ACHN (cell line): ENCODE measurements around the gene KCNQ1OT1.

Experiments
- DNase-seq: peaks from one replicate; pipeline ENCODE4 v3.0.0-alpha.2; 2015
- in situ Hi-C: cut with HindIII; loops from 2 replicates; pipeline ENCODE4 v1.10.0; 2017; ENCODE audit warnings: low sequenced_read_pairs, low pct_ligation_motif_present, low pct_unique_long_range_greater_than_20kb

Gene KCNQ1OT1

GRCh38 chr11:2725368-2726300 lies 25.8 kb upstream of the KCNQ1OT1 start:
- DNase-seq: no peak
- in situ Hi-C loops: no loop called here

DNA sequence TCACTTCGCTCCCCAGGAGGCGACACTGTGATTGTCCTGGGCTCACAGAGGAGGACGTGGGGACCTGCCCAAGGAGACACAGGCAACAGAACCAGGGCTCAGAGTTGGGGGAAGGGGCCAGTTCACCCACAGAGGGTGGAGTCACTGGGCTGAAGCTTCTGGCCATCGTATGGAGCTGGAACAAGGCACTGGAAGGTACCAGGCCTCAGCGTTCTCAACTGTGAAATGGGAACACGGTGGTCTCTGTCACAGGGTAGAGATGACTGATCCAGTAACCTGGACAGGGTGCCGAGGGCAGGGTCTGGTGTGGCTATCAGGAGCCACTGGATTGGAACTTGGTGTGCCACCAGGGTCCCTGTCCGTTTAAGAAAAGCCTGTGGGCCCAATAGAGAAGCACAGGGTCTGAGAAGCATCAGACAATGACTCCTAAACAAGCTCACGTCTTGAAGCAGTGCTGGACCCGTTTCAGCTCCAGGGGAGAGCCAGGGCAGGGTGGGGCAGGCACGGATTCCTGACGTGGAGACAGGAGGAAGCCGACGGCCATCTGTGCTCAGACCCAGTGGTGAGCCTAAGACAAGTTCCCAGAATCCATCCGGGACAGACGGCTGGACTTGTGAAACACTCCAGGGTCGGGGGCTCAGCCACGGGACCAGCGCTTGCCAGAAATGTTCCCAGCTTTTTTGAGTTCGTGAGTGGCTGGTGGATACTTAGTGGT lies 25.0 kb upstream of the KCNQ1OT1 start:
- in situ Hi-C loops: no loop called here
- no peak for DNase-seq

GRCh38 chr11:2724104-2724503 lies 24.3 kb upstream of the KCNQ1OT1 start:
- in situ Hi-C loops: no loop called here

DNA sequence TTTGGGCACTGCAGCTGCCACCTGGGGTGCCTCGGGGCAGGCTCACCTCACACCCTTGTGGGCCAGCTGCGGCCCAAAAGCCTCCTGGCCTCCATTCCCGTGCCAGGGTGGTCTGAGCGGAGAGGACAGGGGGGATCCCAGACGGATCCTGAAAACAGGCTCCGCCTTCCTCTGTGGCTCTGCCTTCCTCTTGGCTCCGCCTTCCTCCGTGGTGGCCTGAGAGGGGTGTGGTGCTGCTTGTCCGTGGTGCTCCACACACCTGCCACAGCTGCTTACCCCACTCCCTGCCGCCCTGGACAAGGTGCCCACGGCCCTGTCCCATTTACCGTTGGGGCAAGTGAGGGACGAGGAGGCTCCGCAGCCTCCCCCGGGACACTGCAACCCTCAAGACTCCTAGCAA lies 23.2 kb upstream of the KCNQ1OT1 start:
- in situ Hi-C loops: no loop called here
- no peak for DNase-seq

More at GRCh38 chr11:2724104-2724503, 24.3 kb upstream of the KCNQ1OT1 start:
- DNase-seq: no peak

GRCh38 chr11:2721210-2721916 lies 21.6 kb upstream of the KCNQ1OT1 start:
- in situ Hi-C loops: no loop called here

GRCh38 chr11:2719831-2720590 lies 20.2 kb upstream of the KCNQ1OT1 start:
- no peak for DNase-seq
- in situ Hi-C loops: no loop called here

More at GRCh38 chr11:2721210-2721916, 21.6 kb upstream of the KCNQ1OT1 start:
- no peak for DNase-seq

GRCh38 chr11:2718817-2719438 lies 19.1 kb upstream of the KCNQ1OT1 start:
- in situ Hi-C loops: no loop called here

GRCh38 chr11:2717561-2718325 lies 17.9 kb upstream of the KCNQ1OT1 start:
- in situ Hi-C loops: no loop called here
- DNase-seq: no peak

More at GRCh38 chr11:2718817-2719438, 19.1 kb upstream of the KCNQ1OT1 start:
- no peak for DNase-seq

DNA sequence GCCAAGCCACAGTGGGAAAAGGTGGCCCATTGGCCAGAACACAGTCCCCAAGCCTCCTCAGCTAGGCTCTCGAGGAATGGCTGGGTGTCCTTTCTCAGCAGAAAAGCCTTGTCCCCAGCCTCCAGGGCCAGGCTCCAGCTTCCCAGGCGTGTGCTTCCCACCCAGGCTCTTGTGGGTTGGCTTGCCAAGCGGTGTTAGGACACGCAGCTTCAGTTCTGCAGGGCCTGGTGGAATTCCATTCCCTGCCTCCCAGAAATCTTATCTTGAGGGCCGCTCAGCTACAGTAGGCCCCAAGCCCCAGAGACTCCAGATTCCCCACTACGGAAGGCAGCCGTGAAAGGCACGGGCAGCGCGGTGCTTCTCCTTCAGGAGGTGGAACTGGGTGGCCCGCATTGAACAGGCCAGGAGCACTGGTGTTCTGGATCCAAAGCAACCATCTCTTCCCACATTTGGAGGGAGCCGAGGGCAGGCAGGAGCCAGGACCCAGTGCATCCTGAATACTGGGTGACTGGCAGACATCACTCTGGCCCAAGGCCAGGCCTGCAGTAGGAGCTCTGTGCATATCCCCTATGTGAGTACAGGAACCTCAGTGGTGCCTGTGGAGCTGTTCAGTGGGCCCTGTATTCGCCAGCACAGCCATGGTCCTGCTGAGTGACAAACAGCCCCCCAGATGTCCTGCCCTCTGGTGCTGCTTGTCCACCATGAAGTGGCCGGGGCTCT lies 16.7 kb upstream of the KCNQ1OT1 start:
- in situ Hi-C loops: no loop called here
- DNase-seq: no peak

- in situ Hi-C loops: no loop called here
- DNase-seq: no peak
Measured at GRCh38 chr11:2715716-2716350, 16.0 kb upstream of the KCNQ1OT1 start.

GRCh38 chr11:2714871-2715270 lies 15.1 kb upstream of the KCNQ1OT1 start:
- in situ Hi-C loops: no loop called here
- no peak for DNase-seq

GRCh38 chr11:2714463-2714800 lies 14.6 kb upstream of the KCNQ1OT1 start:
- DNase-seq: no peak
- in situ Hi-C loops: no loop called here

DNA sequence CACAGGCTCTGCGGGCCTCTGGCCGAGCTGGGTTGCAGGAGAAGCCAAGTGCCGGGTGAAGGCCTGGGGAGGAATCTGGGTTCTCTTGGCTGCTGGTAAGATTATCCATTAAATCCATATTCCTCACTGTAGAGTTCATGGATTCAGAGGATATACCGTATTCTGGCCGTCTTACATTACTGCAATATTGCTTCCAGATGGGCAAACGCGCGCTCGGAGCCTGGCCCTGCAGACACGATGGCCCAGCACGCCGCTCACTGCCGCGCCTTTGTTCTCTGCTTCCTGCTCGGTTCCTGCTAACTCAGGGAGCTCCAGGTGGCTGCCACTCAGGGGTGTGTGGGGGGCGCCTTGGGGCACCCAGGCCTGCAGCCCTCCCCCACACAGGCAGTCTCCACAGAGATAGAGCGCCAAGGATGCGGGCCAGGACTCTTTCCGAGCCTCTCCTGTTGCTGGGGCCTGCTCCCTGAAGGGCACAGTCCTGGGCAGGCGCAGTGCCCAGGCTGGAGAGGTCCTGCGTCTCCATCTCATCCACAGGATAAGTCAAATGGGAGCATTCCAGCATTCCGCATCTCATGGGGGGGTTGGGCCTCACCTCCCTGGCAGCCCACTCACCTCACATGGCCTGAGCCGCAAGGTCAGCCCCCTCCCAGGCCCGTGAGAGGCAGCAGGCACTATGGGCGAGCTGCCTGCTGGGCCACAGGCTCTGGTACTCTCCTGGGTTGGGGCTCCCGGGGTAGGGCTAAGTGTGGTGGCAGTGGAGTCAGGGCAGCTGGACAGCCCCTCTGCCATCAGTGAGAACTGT lies 14.1 kb upstream of the KCNQ1OT1 start:
- DNase-seq: no peak

GRCh38 chr11:2713094-2713493 lies 13.3 kb upstream of the KCNQ1OT1 start:
- DNase-seq: no peak
- in situ Hi-C loops: no loop called here

More for the DNA sequence above, 14.1 kb upstream of the KCNQ1OT1 start:
- in situ Hi-C loops: no loop called here

GRCh38 chr11:2711161-2711560 lies 11.4 kb upstream of the KCNQ1OT1 start:
- in situ Hi-C loops: no loop called here
- DNase-seq: no peak

- in situ Hi-C loops: no loop called here
- no peak for DNase-seq
Measured at GRCh38 chr11:2709429-2709828, 9.6 kb upstream of the KCNQ1OT1 start.
